Measurements from ENCODE around the gene SCAMP3. TPM values are rescaled to one million over a fixed set of nuclear protein-coding genes. Genes with fewer than 3 reads are reported as not detected.
"Not testable (repeated sequence)": the region's sequence is repeated elsewhere in the genome, so short reads cannot be mapped to it uniquely, and the experiment has no call there.

The SCAMP3 gene
- total RNA-seq, 4 donors from 2014 or later, result 10.0 to 44.4 (median 29.2) TPM

GRCh38 chr1:155218854-155219591, 43.1 kb downstream of the SCAMP3 start:
- H3K36me3 ChIP-seq, result no peaks in the 10 kb centered on the region
- no peaks in the 10 kb centered on the region for H3K27me3 ChIP-seq
- TF ChIP-seq CTCF (IDR thresholded peaks at IDR 0.05) (no peak), POLR2A (IDR thresholded peaks at IDR 0.05) (no peak)
- peak overlapping the region in 1 of 2 donors; percentile 19 for H3K4me3 ChIP-seq
- no peaks in the 10 kb centered on the region for H3K4me1 ChIP-seq
- peak overlapping the region; percentile 18 to 24 for H3K27ac ChIP-seq
- no peaks in the 10 kb centered on the region for H3K9me3 ChIP-seq
- peak; percentile 46 to 72 for DNase-seq
- intact Hi-C loops (cut with DNase I; ENCODE audit: low total_unique reads), result no loop called here

GRCh38 chr1:155214702-155215101, 47.5 kb downstream of the SCAMP3 start:
- H3K4me1 ChIP-seq; H3K27ac ChIP-seq; H3K36me3 ChIP-seq; H3K27me3 ChIP-seq; intact Hi-C loops (cut with DNase I; ENCODE audit: low total_unique reads); H3K4me3 ChIP-seq; H3K9me3 ChIP-seq; DNase-seq: not testable (repeated sequence)

GRCh38 chr1:155212051-155212440, 50.1 kb downstream of the SCAMP3 start:
- DNase-seq; intact Hi-C loops (cut with DNase I; ENCODE audit: low total_unique reads); H3K27ac ChIP-seq: not testable (repeated sequence)

GRCh38 chr1:155211381-155212050, 50.6 kb downstream of the SCAMP3 start:
- H3K4me3 ChIP-seq; H3K27me3 ChIP-seq; intact Hi-C loops (cut with DNase I; ENCODE audit: low total_unique reads); H3K4me1 ChIP-seq; DNase-seq; H3K36me3 ChIP-seq; H3K9me3 ChIP-seq: not testable (repeated sequence)
- H3K27ac ChIP-seq, result peak overlapping the region in 1 of 2 donors; percentile 27

More at GRCh38 chr1:155212051-155212440, 50.1 kb downstream of the SCAMP3 start:
- not testable (repeated sequence) for H3K36me3 ChIP-seq, H3K9me3 ChIP-seq, H3K4me1 ChIP-seq, H3K27me3 ChIP-seq, H3K4me3 ChIP-seq

- Histone ChIP-seq H3K9me3 (no peaks in the 10 kb centered on the region), H3K36me3 (no peaks in the 10 kb centered on the region), H3K27ac (peak overlapping the region in 1 of 2 donors; percentile 27), H3K4me3 (no peak overlapping the region), H3K27me3 (no peaks in the 10 kb centered on the region), H3K4me1 (no peaks in the 10 kb centered on the region)
- DNase-seq, result no peak
- no peak for TF ChIP-seq POLR2A (IDR thresholded peaks at IDR 0.05)
- no peak for TF ChIP-seq CTCF (IDR thresholded peaks at IDR 0.05)
- intact Hi-C loops (cut with DNase I; ENCODE audit: low total_unique reads), result no loop called here
Observed at GRCh38 chr1:155210314-155211104, 51.7 kb downstream of the SCAMP3 start.

- no peak for TF ChIP-seq CTCF (IDR thresholded peaks at IDR 0.05)
- TF ChIP-seq POLR2A (IDR thresholded peaks at IDR 0.05), result no peak
- intact Hi-C loops (cut with DNase I; ENCODE audit: low total_unique reads), result no loop called here
- no peaks in the 10 kb centered on the region for H3K27me3 ChIP-seq
Observed at GRCh38 chr1:155209312-155209721, 52.8 kb downstream of the SCAMP3 start.

More at GRCh38 chr1:155209312-155209721, 52.8 kb downstream of the SCAMP3 start:
- no peak for DNase-seq
- peak overlapping the region; percentile 99 for H3K27ac ChIP-seq
- H3K36me3 ChIP-seq, result no peaks in the 10 kb centered on the region
- no peaks in the 10 kb centered on the region for H3K4me1 ChIP-seq
- H3K9me3 ChIP-seq, result no peaks in the 10 kb centered on the region
- peak overlapping the region; percentile 62 to 76 for H3K4me3 ChIP-seq

All from uterus (tissue), 4 donors.